Stimulated activated CD4-positive, alpha-beta T cell treated with anti-CD3 and anti-CD28 coated beads, Interleukin-2, amount 100 ng/mL, for 48 hours (primary cell): ENCODE measurements around the gene TMEM87A.

Experiments
- DNase-seq, 2 donors: peaks; one replicate each; pipeline ENCODE4 v3.0.0-alpha.2; 2020

The TMEM87A gene

GRCh38 chr15:42202653-42203052 lies 70.6 kb downstream of the TMEM87A start:
- no peak for DNase-seq

DNA sequence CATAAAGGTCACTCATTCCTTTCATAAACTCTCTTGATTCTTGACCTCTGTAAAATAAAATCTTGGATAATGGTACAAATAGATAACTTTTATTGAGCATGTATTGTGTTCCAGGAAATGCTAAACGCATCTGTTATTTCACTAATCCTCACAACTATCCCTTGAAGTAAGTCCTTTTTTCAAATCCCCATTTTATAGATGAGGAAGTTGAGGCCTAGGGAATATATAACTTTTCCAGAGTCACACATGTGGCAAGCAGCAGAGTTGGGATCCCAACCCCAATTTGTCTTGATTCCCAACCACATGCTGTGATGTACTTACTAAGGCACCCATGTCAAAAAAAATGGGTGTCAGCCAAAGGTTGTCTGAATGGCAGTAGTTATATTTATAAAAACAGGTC lies 71.4 kb downstream of the TMEM87A start:
- no peak for DNase-seq

GRCh38 chr15:42199126-42199525 lies 74.1 kb downstream of the TMEM87A start:
- DNase-seq = no peak

DNA sequence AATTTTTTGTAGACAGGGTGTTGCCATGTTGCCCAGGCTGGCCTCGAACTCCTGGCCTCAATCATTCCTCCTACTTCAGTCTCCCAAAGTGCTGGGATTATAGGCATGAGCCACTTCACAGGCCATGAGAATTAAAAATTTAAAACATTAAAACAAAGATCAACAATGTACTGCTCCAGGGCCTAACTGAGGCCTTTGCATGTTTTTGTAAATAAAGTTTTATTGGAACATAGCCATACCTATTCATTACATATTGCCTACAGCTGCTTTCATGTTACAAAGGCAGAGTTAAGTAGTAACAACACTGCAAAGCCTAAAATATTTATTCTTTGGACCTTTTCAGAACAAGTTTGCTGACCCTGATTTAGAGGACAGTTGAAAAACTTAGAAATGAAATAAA lies 74.7 kb downstream of the TMEM87A start:
- no peak for DNase-seq

DNA sequence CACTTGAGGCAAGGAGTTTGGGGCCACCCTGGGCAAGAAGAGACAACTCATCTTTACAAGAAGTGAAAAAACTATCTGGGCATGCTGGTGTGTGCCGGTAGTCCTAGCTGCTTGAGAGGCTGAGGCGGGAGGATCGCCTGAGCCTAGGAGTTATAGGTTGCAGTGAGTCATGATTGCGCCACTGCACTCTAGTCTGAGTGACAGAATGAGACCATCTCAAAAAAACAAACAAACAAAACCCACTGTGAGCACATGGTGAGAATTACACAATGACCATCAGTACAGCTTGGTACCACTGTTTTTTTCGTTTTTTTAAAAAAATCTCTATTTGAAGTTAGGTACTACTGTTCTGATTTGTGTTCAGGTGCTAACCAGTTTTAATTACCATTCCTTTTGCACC lies 78.7 kb downstream of the TMEM87A start:
- DNase-seq = no peak

- DNase-seq = no peak
Measured at GRCh38 chr15:42193383-42193782, 79.8 kb downstream of the TMEM87A start.

- DNase-seq = no peak
Measured at GRCh38 chr15:42191610-42192346, 81.5 kb downstream of the TMEM87A start.

GRCh38 chr15:42190370-42190769 lies 82.9 kb downstream of the TMEM87A start:
- DNase-seq = no peak

DNA sequence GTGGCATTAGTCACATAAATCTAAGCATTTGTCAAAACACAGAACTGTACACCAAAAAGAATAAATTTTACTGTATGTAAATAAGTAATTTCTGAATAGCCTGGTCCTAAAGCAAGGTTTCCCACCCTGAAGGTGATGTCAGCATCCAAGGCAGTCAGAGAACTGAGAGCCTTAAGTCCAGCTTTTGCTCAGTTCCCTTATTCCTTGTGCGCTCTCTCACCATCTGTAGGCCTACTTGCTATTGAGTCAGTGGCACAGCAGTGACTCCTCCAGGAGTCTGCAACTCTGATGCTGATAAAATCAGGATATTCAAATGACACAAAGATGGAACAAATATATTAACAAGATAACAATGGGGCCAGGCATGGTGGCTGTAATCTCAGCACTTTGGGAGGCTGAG lies 87.4 kb downstream of the TMEM87A start:
- no peak for DNase-seq

DNA sequence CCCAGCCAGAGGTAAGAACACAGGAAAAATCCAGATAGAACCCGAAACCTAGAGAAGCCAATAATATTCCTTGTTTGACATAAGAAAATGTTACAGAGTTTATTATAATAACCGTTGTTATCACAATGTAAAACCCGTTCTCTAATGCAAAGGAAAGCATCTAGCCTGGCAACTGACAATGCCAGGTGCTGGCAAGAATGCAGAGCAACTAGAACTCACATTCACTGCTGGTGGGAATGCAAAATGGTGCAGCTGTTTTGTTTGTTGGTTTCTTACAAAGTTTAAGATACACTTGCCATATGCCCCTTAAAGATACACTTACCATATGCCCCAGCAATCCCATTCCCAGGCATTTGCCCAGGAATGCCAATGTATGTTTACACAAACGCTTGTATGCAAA lies 88.5 kb downstream of the TMEM87A start:
- DNase-seq = no peak

GRCh38 chr15:42184296-42184695 lies 88.9 kb downstream of the TMEM87A start:
- no peak for DNase-seq

DNA sequence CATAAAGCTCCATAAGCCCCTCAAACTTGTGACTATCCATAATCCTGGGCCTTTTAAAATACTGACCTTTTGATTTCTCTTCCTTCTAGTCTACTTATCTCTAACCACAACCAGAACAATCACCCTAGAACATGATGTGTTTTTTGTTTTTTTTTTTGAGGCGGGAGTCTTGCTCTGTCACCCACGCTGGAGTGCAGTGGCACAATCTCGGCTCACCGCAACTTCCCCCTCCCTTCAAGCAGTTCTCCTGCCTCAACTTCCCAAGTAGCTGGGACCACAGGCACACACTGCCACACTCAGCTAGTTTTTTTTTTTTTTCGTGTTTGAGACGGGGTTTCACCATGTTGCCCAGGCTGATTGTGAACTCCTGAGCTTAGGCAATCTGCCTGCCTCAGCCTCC lies 90.3 kb downstream of the TMEM87A start:
- DNase-seq = no peak

GRCh38 chr15:42182328-42182886 lies 90.8 kb downstream of the TMEM87A start:
- no peak for DNase-seq

DNA sequence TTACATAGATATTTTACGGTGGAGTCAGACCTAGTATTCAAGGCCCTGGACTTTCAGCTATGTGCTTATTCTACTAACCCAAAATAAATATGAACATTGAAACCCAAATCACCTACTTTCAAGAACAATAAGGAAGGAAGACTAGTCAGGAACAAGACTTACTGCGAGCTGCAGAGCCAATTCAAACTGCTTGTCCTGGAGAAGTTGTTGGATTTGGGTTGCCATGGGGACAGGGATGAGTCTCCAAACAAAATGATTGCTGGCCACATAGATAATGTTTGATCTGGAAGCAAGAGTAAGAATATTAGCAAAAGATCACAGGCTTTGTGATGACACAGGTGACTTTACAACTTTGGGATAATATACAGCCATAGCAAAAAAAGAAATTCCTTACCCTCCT lies 95.2 kb downstream of the TMEM87A start:
- DNase-seq = no peak

DNA sequence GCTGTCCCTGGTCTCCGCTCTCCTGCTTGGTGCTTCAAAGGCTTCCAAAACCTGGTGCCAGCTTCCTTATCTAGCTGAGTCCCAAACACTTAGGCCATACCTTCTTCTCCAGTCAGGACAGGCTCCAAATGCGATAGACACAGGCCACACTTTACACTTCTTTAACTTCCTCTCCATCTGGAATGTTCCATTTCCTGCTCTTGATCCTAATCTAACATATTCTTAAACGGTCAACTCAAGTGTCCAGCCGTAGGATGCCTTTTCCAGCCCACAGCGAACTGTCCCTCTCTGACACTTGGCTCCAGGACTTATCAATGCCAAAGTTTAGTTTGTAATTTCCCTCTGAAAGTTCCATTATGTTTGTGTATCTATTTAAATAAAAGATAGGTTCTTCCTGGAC lies 97.6 kb downstream of the TMEM87A start:
- no peak for DNase-seq

GRCh38 chr15:42172475-42172874 lies 100.8 kb downstream of the TMEM87A start:
- DNase-seq = no peak

GRCh38 chr15:42171795-42172194 lies 101.4 kb downstream of the TMEM87A start:
- DNase-seq = no peak

DNA sequence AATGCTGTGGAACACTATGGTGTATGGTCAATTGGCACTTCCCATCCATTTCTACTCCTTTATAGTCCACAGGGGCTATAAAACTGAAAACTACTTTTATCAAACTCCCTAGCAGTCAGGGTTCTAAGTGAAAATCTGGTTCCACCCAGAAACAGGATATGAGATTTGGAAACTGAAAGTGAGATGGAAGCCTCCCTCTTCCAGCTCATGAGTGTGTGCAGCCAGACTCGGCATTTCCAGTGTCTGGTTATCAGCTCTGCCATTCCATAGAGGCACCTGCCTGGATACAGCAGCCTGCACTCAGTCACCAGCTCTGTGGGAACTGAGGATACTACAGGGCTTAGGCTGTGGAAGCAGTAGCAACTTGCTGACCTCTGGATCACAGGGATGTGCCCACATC lies 102.1 kb downstream of the TMEM87A start:
- DNase-seq = no peak

DNA sequence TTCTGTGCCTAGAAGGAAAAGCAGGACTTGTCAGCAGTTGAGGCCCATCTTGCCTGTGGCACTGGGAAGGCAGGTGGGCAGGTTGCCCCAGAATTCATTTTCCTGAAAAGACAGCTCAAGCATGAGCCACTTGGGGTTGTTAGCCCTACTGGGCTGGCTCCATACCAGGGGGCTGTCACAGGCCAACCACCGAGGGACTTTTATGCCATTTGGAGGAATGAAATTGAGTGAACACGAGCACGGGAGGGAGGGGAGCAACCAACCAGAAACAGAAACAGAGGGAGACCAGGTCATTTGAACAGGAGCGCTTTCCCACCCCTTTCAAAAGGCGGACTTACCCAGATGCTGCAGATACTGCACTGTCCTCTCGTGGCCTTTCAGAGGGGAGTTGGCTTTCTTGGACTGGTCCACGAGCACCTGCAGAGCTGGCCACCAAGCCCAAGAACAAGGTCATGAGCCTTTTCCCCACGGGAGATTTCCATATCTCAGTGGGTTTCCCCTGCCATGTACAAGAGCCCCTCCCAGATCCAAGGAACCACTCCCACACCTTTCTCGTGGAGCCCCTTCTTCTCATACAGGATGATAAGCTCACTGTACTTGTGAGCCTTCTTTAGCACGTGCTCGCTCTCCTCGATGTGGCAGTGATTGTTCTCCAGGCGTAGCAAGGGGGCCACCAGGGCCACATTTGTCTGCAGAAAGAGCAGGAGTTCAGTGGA lies 106.8 kb downstream of the TMEM87A start:
- no peak for DNase-seq

DNA sequence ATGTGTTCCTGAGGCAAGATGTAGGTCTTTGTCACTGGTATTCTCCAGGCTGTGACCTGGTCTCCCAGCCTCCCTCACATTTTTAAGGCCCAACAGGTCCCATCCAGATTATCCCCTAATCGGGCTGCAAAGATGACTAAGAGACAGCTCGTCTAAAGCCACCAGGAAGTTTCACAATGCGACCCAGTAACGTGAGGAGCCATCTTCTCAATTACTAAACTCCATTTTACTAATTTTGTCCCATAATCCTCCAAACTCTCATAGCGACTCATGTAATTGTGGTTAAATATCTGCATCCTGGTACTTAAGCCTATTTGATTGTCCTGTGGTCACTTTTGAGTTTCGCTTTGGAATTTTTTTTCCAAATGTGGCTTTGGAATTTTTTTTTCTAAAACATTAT lies 108.1 kb downstream of the TMEM87A start:
- DNase-seq = no peak

DNA sequence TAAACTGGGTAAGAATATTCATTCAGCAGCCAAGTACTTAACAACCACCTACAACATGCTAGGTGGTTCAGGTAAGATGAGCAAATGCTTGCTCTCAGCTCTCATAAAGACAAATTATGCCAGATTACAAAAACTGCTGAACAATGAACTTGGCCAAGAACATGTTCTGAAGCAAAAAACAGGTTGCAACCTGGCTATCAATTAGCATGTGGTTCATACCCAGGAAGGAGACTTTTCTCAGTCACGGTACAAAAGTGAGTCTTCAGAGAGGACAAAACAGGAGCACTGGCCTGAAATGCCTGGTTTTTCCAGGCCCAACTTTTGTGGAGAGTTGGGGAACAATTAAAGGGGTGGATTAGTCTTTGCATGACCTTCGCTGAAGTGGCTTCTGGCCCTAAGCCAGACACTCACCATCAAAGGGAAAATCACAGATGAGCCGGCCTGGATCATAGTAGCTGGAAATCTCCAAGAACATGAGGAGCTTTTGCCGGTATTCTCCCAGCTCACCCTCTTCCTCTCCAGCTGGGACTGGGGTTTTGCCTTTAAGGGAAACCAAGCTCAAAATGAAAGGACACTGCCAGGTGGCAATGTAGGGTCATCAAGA lies 109.2 kb downstream of the TMEM87A start:
- no peak for DNase-seq

- DNase-seq = no peak
Measured at GRCh38 chr15:42163291-42163690, 109.9 kb downstream of the TMEM87A start.
